Astrocyte (in vitro differentiated cells and primary cell): ENCODE measurements around the gene RAI2. TPM values are rescaled to one million over a fixed set of nuclear protein-coding genes. Genes with fewer than 3 reads are reported as not detected.

Experiments
- DNase-seq: peaks from one replicate; pipeline ENCODE4 v3.0.0-alpha.2; 2010; ENCODE audit warnings: low read depth
- FAIRE-seq: peaks from 2 replicates; lab custom pipeline; 2011; peaks lifted over from hg19 to GRCh38; lab: Jason Lieb, UNC
- H2AFZ ChIP-seq: 2 replicates; pipeline ENCODE4 v1.6.0; 2012; ENCODE audit warnings: low read depth, low read length, inconsistent platforms
- H3K27ac ChIP-seq: 2 replicates; pipeline ENCODE4 v1.5.1; 2011; ENCODE audit warnings: low read depth, low read length, inconsistent platforms
- H3K27me3 ChIP-seq: 2 replicates; pipeline ENCODE4 v1.6.0; 2011; ENCODE audit warnings: low read length, inconsistent platforms; ENCODE audit not compliant: insufficient read depth
- H3K36me3 ChIP-seq: 2 replicates; pipeline ENCODE4 v1.5.1; 2011; ENCODE audit warnings: low read length, inconsistent platforms; ENCODE audit not compliant: insufficient read depth
- H3K4me1 ChIP-seq: 2 replicates; pipeline ENCODE4 v1.5.1; 2011; ENCODE audit warnings: low read length, inconsistent platforms; ENCODE audit not compliant: insufficient read depth
- H3K4me2 ChIP-seq: 2 replicates; pipeline ENCODE4 v1.6.0; 2012; ENCODE audit warnings: low read length, inconsistent platforms
- H3K4me3 ChIP-seq: 2 replicates; pipeline ENCODE4 v1.5.1; 2011; ENCODE audit warnings: low read depth, mild to moderate bottlenecking, low read length, inconsistent platforms; ENCODE audit not compliant: insufficient read depth
- H3K79me2 ChIP-seq: 2 replicates; pipeline ENCODE4 v1.6.0; 2012; ENCODE audit warnings: mild to moderate bottlenecking, low read length, inconsistent platforms; ENCODE audit not compliant: insufficient read depth
- H3K9ac ChIP-seq: 2 replicates; pipeline ENCODE4 v1.6.0; 2012; ENCODE audit warnings: mild to moderate bottlenecking, low read length, inconsistent platforms
- H3K9me3 ChIP-seq: 2 replicates; pipeline ENCODE4 v1.5.1; 2012; ENCODE audit warnings: low read depth, mild to moderate bottlenecking, low read length, inconsistent platforms; ENCODE audit not compliant: insufficient read depth
- H4K20me1 ChIP-seq: 2 replicates; pipeline ENCODE4 v1.6.0; 2012; ENCODE audit warnings: low read length, inconsistent platforms; ENCODE audit not compliant: insufficient read depth
- H3K27ac Mint-ChIP-seq: one replicate; pipeline ENCODE4 v1.8.0; 2021; ENCODE audit warnings: mild to moderate bottlenecking, mixed read lengths; ENCODE audit not compliant: unreplicated experiment
- H3K27me3 Mint-ChIP-seq: one replicate; pipeline ENCODE4 v1.8.0; 2021; ENCODE audit warnings: low read depth, mixed read lengths; ENCODE audit not compliant: unreplicated experiment
- H3K36me3 Mint-ChIP-seq: one replicate; pipeline ENCODE4 v1.8.0; 2021; ENCODE audit warnings: low read depth, mixed read lengths; ENCODE audit not compliant: unreplicated experiment
- H3K4me1 Mint-ChIP-seq: one replicate; pipeline ENCODE4 v1.8.0; 2021; ENCODE audit warnings: low read depth, mixed read lengths; ENCODE audit not compliant: unreplicated experiment
- H3K4me3 Mint-ChIP-seq: one replicate; pipeline ENCODE4 v1.8.0; 2021; ENCODE audit warnings: mild to moderate bottlenecking, moderate library complexity, mixed read lengths; ENCODE audit not compliant: unreplicated experiment
- H3K9me3 Mint-ChIP-seq: one replicate; pipeline ENCODE4 v1.8.0; 2021; ENCODE audit warnings: mild to moderate bottlenecking, mixed read lengths; ENCODE audit not compliant: unreplicated experiment
- CTCF ChIP-seq: IDR thresholded peaks from 2 replicates; pipeline ENCODE4 v1.5.1; 2011; ENCODE audit warnings: low read depth, mild to moderate bottlenecking, inconsistent platforms, low read length, moderate library complexity; ENCODE audit not compliant: insufficient read depth
- EZH2 ChIP-seq: IDR thresholded peaks from 2 replicates; pipeline ENCODE4 v1.6.1; 2012; ENCODE audit warnings: mild to moderate bottlenecking, low read length, inconsistent platforms; ENCODE audit not compliant: insufficient read depth
- total RNA-seq: library from RNA; stranded (reverse); gene quantifications from 2 replicates; pipeline ENCODE4 v1.2.1, GENCODE V29; 2021

The RAI2 gene
- total RNA-seq, 1 donor from 2014 or later: 0.66 TPM

- H3K79me2 ChIP-seq: no peaks in the 10 kb centered on the region
- Mint-ChIP-seq H3K27me3 (peaks cover 72% of the 10 kb centered on the region), H3K27ac (no peak overlapping the region), H3K36me3 (peaks cover 2% of the 10 kb centered on the region), H3K9me3 (no peaks in the 10 kb centered on the region), H3K4me3 (peak overlapping the region; percentile 77), H3K4me1 (no peaks in the 10 kb centered on the region)
- peaks cover 33% of the 10 kb centered on the region for H3K27me3 ChIP-seq
- no peak overlapping the region for H2AFZ ChIP-seq
- H3K9ac ChIP-seq: no peak overlapping the region
- H4K20me1 ChIP-seq: no peaks in the 10 kb centered on the region
- H3K4me1 ChIP-seq: no peaks in the 10 kb centered on the region
- H3K4me2 ChIP-seq: no peak overlapping the region
- no peak overlapping the region for H3K27ac ChIP-seq
- TF ChIP-seq EZH2 (peak; percentile 42), CTCF (no peak)
- no peak overlapping the region for H3K4me3 ChIP-seq
- no peaks in the 10 kb centered on the region for H3K36me3 ChIP-seq
- DNase-seq: no peak
- H3K9me3 ChIP-seq: no peaks in the 10 kb centered on the region
- no peak for FAIRE-seq
Measured at GRCh38 chrX:17861489-17862011, 452 bp upstream of the RAI2 start.

DNA sequence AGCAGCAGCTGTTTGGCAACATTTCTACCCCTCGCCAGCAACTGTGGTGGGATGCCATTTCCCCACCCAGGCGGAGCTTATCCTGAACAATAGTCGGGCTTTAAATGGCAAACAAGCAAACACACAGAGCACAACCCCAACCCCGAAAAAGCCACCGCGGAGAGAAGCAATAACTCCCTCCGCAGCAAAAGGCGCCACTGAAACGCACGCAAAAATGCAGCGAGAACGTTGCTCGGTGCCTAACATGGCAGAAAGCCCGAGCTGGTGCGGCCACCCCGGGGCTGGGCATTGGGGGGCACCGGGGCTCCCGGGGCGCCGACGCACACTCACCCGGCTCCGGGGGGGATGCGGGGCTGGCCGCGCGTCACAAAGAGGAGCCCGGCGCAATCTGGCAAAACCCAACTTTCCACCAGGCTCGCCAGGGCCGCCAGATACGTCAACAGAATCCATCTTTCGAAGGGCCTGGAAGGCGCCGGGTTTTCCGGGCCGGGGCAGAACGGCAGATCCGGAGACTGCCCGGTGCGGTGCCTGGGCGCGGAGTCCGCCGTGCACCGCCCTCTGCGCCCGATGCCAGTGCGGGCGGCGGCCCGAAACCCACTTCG, 818 bp downstream of the RAI2 start:
- Histone ChIP-seq H3K27me3 (peaks cover 33% of the 10 kb centered on the region), H3K79me2 (no peaks in the 10 kb centered on the region), H3K4me3 (peak overlapping the region; percentile 23), H4K20me1 (no peaks in the 10 kb centered on the region), H2AFZ (no peak overlapping the region), H3K9me3 (no peaks in the 10 kb centered on the region), H3K27ac (no peak overlapping the region), H3K36me3 (no peaks in the 10 kb centered on the region), H3K9ac (no peak overlapping the region), H3K4me2 (peak overlapping the region; percentile 71), H3K4me1 (no peaks in the 10 kb centered on the region)
- Mint-ChIP-seq H3K9me3 (no peaks in the 10 kb centered on the region), H3K36me3 (peaks cover 2% of the 10 kb centered on the region), H3K4me1 (no peaks in the 10 kb centered on the region), H3K27ac (peak overlapping the region; percentile 26), H3K4me3 (peak overlapping the region; percentile 80), H3K27me3 (peaks cover 69% of the 10 kb centered on the region)
- no peak for FAIRE-seq
- peak; percentile 33 for TF ChIP-seq EZH2
- no peak for TF ChIP-seq CTCF
- DNase-seq: no peak

- H3K79me2 ChIP-seq: no peaks in the 10 kb centered on the region
- no peak overlapping the region for H3K27ac ChIP-seq
- Mint-ChIP-seq H3K27ac (peak overlapping the region; percentile 26), H3K4me1 (no peaks in the 10 kb centered on the region), H3K4me3 (peak overlapping the region; percentile 80), H3K9me3 (no peaks in the 10 kb centered on the region), H3K36me3 (no peaks in the 10 kb centered on the region), H3K27me3 (peaks cover 65% of the 10 kb centered on the region)
- no peak overlapping the region for H2AFZ ChIP-seq
- H4K20me1 ChIP-seq: no peaks in the 10 kb centered on the region
- no peaks in the 10 kb centered on the region for H3K9me3 ChIP-seq
- TF ChIP-seq CTCF: no peak
- DNase-seq (no peak), FAIRE-seq (no peak)
- H3K27me3 ChIP-seq: peaks cover 33% of the 10 kb centered on the region
- H3K36me3 ChIP-seq: no peaks in the 10 kb centered on the region
- no peak overlapping the region for H3K4me3 ChIP-seq
- H3K9ac ChIP-seq: no peak overlapping the region
- H3K4me1 ChIP-seq: no peaks in the 10 kb centered on the region
- H3K4me2 ChIP-seq: peak overlapping the region; percentile 71
Measured at GRCh38 chrX:17859609-17860178, 1.4 kb downstream of the RAI2 start.
